ENCODE results near the gene BYSL.

GRCh38 chr6:41935685-41936072 lies 14.4 kb downstream of the BYSL start:
- no peak for TF ChIP-seq CTCF (conservative IDR thresholded peaks at IDR 0.05; ENCODE audit: low read length)
- TF ChIP-seq EZH2phosphoT487 (IDR thresholded peaks at IDR 0.05; ENCODE audit: borderline replicate concordance) = no peak
